HepG2 (cell line): ENCODE data around the gene ANKZF1. TPM values are rescaled to one million over a fixed set of nuclear protein-coding genes. Genes with fewer than 3 reads are reported as not detected.
A peak's percentile ranks its signal among the peaks of the same experiment; 100 is the strongest.

Experiments used
- ARID5B ChIP-seq: IDR thresholded peaks from 2 replicates; pipeline ENCODE4 v1.4.0; 2020; ENCODE audit warnings: mild to moderate bottlenecking, missing genetic modification reagents
- ELF3 ChIP-seq: IDR thresholded peaks from 2 replicates; pipeline ENCODE4 v1.6.1; 2016; ENCODE audit warnings: missing genetic modification reagents, missing compliant biosample characterization
- ETV6 ChIP-seq: sonication (generic); formaldehyde crosslinking; conservative IDR thresholded peaks from 2 replicates; pipeline ENCODE4 v1.4.0; 2020; ENCODE audit warnings: missing genetic modification reagents
- HNF1B ChIP-seq: sonication (generic); formaldehyde crosslinking; IDR thresholded peaks from 2 replicates; pipeline ENCODE4 v1.5.1; 2020; ENCODE audit warnings: mild to moderate bottlenecking, moderate library complexity, missing genetic modification reagents
- PRDM15 ChIP-seq: sonication (generic); formaldehyde crosslinking; IDR thresholded peaks from 2 replicates; pipeline ENCODE4 v1.4.0; 2020; ENCODE audit warnings: missing genetic modification reagents
- RARA ChIP-seq: IDR thresholded peaks from 2 replicates; pipeline ENCODE4 v1.6.1; 2016; ENCODE audit warnings: missing genetic modification reagents, missing compliant biosample characterization
- TARDBP ChIP-seq: sonication (generic); formaldehyde crosslinking; IDR thresholded peaks from 2 replicates; pipeline ENCODE4 v1.8.0; 2022; ENCODE audit warnings: mild to moderate bottlenecking, missing genetic modification reagents
- YEATS2 ChIP-seq: sonication (generic); formaldehyde crosslinking; IDR thresholded peaks from 2 replicates; pipeline ENCODE4 v1.4.0; 2020; ENCODE audit warnings: missing genetic modification reagents, borderline replicate concordance
- ZBTB37 ChIP-seq: sonication (generic); formaldehyde crosslinking; IDR thresholded peaks from 2 replicates; pipeline ENCODE4 v1.4.0; 2020; ENCODE audit warnings: mild to moderate bottlenecking, missing genetic modification reagents
- ZNF138 ChIP-seq: sonication (generic); formaldehyde crosslinking; IDR thresholded peaks from 2 replicates; pipeline ENCODE4 v1.5.0; 2020; ENCODE audit warnings: mild to moderate bottlenecking, low read depth, missing genetic modification reagents
- ZNF274 ChIP-seq: sonication (generic); formaldehyde crosslinking; IDR thresholded peaks from 2 replicates; pipeline ENCODE4 v1.5.1; 2020; ENCODE audit warnings: mild to moderate bottlenecking, missing genetic modification reagents
- ZNF350 ChIP-seq: sonication (generic); formaldehyde crosslinking; IDR thresholded peaks from 2 replicates; pipeline ENCODE4 v1.4.0; 2020; ENCODE audit warnings: mild to moderate bottlenecking, low read depth, missing genetic modification reagents, borderline replicate concordance
- ZNF446 ChIP-seq: sonication (generic); formaldehyde crosslinking; IDR thresholded peaks from 2 replicates; pipeline ENCODE4 v1.5.0; 2020; ENCODE audit warnings: mild to moderate bottlenecking, missing genetic modification reagents
- ZNF615 ChIP-seq: sonication (generic); formaldehyde crosslinking; IDR thresholded peaks from 2 replicates; pipeline ENCODE4 v1.5.0; 2020; ENCODE audit warnings: mild to moderate bottlenecking, missing genetic modification reagents, borderline replicate concordance
- ZNF800 ChIP-seq: sonication (generic); formaldehyde crosslinking; IDR thresholded peaks from 2 replicates; pipeline ENCODE4 v1.4.0; 2020; ENCODE audit warnings: missing genetic modification reagents
- ZSCAN25 ChIP-seq: sonication (generic); formaldehyde crosslinking; IDR thresholded peaks from 2 replicates; pipeline ENCODE4 v1.8.0; 2022; ENCODE audit warnings: mild to moderate bottlenecking, missing genetic modification reagents
- polyA plus RNA-seq, 8 experiments: library from polyadenylated mRNA; depleted of rRNA in 3 of 8; stranded (reverse) in 7 of 8; unstranded in 1 of 8; fragments of >200 nt; fragmentation: Illumina TruSeq in 4 of 8; extraction: Trizol in 4 of 8; gene quantifications; 2 replicates each; pipeline versions ENCODE4 v1.2.1 to v1.2.3, GENCODE V29; 2011 to 2016; ENCODE audit warnings: low read depth in 4 of 8, missing spikeins in 1 of 8, mixed read lengths in 1 of 8; ENCODE audit not compliant: insufficient read depth in 1 of 8
- total RNA-seq, 5 experiments: library from RNA; depleted of rRNA; stranded (reverse); fragments of >200 nt; fragmentation: Illumina TruSeq; extraction: Trizol; gene quantifications; 2 replicates each; pipeline ENCODE4 v1.2.3, GENCODE V29; 2016; ENCODE audit warnings: low read depth in 1 of 5

The ANKZF1 gene
- total and polyA plus RNA-seq, 2 of the 13 experiments (the other 11 are each of a cell fraction or from before 2014, with no cell fraction given) = 25.3 to 128 TPM

GRCh38 chr2:219230059-219230540 lies 494 bp downstream of the ANKZF1 start (continued):
- TF ChIP-seq HNF1B (CRISPR knock-in tag) (no peak), ZNF274 (CRISPR knock-in tag) (no peak), ZNF615 (no peak), ZNF446 (CRISPR knock-in tag) (no peak), TARDBP (CRISPR knock-in tag) (peak; percentile 13; the same call in 1 of the 2 replicates), ZNF138 (no peak), YEATS2 (CRISPR knock-in tag) (0 out of 2 replicates have a peak, but pooled peaks have one; percentile 6), ETV6 (CRISPR knock-in tag) (no peak), ZBTB37 (CRISPR knock-in tag) (0 out of 2 replicates have a peak, but pooled peaks have one; percentile 14), ZNF350 (CRISPR knock-in tag) (peak; percentile 46; the same call in 1 of the 2 replicates), ZSCAN25 (CRISPR knock-in tag) (no peak), ARID5B (CRISPR knock-in tag) (no peak), PRDM15 (CRISPR knock-in tag) (0 out of 2 replicates have a peak, but pooled peaks have one; percentile 31), ELF3 (CRISPR knock-in tag) (peak; percentile 82), ZNF800 (CRISPR knock-in tag) (peak; percentile 77; the same call in 1 of the 2 replicates), RARA (CRISPR knock-in tag) (0 out of 2 replicates have a peak, but pooled peaks have one; percentile 12)
